Measurements from ENCODE around the gene CT47A7.

- TF ChIP-seq GATA2 (IDR thresholded peaks at IDR 0.05; ENCODE audit: low read depth, low read length) (no peak), GATA3 (IDR thresholded peaks at IDR 0.05; ENCODE audit: low read depth, low read length) (no peak)
Observed at GRCh38 chrX:120999413-120999812, 43.0 kb upstream of the CT47A7 start.
